Measurements from ENCODE around the gene MEGF6.

The MEGF6 gene

GRCh38 chr1:3504822-3505153 is 106.5 kb downstream of the MEGF6 start:
- Mint-ChIP-seq H3K27ac (no peak overlapping the region), H3K9me3 (no peaks in the 10 kb centered on the region), H3K4me3 (no peak overlapping the region), H3K36me3 (ENCODE audit: low read depth) (no peaks in the 10 kb centered on the region), H3K4me1 (no peaks in the 10 kb centered on the region), H3K27me3 (ENCODE audit: low read depth, poor library complexity) (no peaks in the 10 kb centered on the region)
- no peak for DNase-seq
- TF ChIP-seq CTCF (IDR thresholded peaks at IDR 0.05) = no peak

- H3K36me3 Mint-ChIP-seq (ENCODE audit: low read depth) = no peaks in the 10 kb centered on the region
- H3K27ac Mint-ChIP-seq = no peak overlapping the region
- H3K27me3 Mint-ChIP-seq (ENCODE audit: low read depth, poor library complexity) = no peaks in the 10 kb centered on the region
- no peak for TF ChIP-seq CTCF (IDR thresholded peaks at IDR 0.05)
- H3K4me3 Mint-ChIP-seq = no peak overlapping the region
- H3K9me3 Mint-ChIP-seq = no peaks in the 10 kb centered on the region
- no peaks in the 10 kb centered on the region for H3K4me1 Mint-ChIP-seq
- no peak for DNase-seq
Measured at GRCh38 chr1:3504151-3504821, 107.0 kb downstream of the MEGF6 start.

GRCh38 chr1:3503525-3503886 is 107.8 kb downstream of the MEGF6 start:
- no peak overlapping the region for H3K4me3 Mint-ChIP-seq
- no peaks in the 10 kb centered on the region for H3K36me3 Mint-ChIP-seq (ENCODE audit: low read depth)
- H3K4me1 Mint-ChIP-seq = no peaks in the 10 kb centered on the region
- DNase-seq = no peak
- TF ChIP-seq CTCF (IDR thresholded peaks at IDR 0.05) = no peak
- no peaks in the 10 kb centered on the region for H3K9me3 Mint-ChIP-seq
- H3K27me3 Mint-ChIP-seq (ENCODE audit: low read depth, poor library complexity) = no peaks in the 10 kb centered on the region
- no peak overlapping the region for H3K27ac Mint-ChIP-seq

- Mint-ChIP-seq H3K36me3 (ENCODE audit: low read depth) (no peaks in the 10 kb centered on the region), H3K27ac (no peak overlapping the region), H3K4me3 (no peak overlapping the region), H3K27me3 (ENCODE audit: low read depth, poor library complexity) (no peaks in the 10 kb centered on the region), H3K9me3 (no peaks in the 10 kb centered on the region), H3K4me1 (no peaks in the 10 kb centered on the region)
- no peak for DNase-seq
- TF ChIP-seq CTCF (IDR thresholded peaks at IDR 0.05) = no peak
Measured at GRCh38 chr1:3502641-3503524, 108.4 kb downstream of the MEGF6 start.

GRCh38 chr1:3501856-3502640 is 109.3 kb downstream of the MEGF6 start:
- Mint-ChIP-seq H3K27me3 (ENCODE audit: low read depth, poor library complexity) (no peaks in the 10 kb centered on the region), H3K9me3 (no peaks in the 10 kb centered on the region), H3K36me3 (ENCODE audit: low read depth) (no peaks in the 10 kb centered on the region), H3K27ac (no peak overlapping the region), H3K4me3 (no peak overlapping the region), H3K4me1 (no peaks in the 10 kb centered on the region)
- DNase-seq = peak; percentile 97
- no peak for TF ChIP-seq CTCF (IDR thresholded peaks at IDR 0.05)

All from nephron progenitor cell (in vitro differentiated cells).